ENCODE data around the gene PIWIL4. TPM values are rescaled to one million over a fixed set of nuclear protein-coding genes. Genes with fewer than 3 reads are reported as not detected.

The PIWIL4 gene
- total RNA-seq, 1 experiment from 2014 or later = not detected

DNA sequence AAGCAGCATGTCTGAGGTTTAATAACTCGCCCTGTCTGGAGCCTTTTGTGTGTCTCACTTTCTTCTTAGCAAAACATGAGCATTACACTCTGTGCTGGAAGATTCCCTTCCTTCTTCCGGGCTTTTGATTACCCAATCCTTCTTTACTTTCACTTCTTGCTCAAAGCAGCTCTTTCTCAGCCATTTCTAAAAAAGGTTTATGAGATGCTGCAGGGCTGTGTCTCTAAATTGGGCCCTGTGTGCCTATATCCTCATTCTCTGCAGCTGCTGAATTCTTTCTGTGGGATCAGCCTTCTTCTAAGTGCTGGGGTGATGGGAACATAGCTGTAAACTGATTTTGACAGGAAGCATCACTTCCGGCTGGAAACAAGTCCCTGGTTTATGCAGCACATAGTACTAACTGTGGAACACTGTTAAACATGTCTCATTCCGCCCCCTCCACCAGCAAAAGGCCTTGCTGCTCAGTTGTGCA lies 71.8 kb downstream of the PIWIL4 start:
- no peak overlapping the region for H3K27ac Mint-ChIP-seq
- H3K4me3 Mint-ChIP-seq = no peak overlapping the region
- no peak overlapping the region for H3K27ac ChIP-seq (ENCODE audit: insufficient read length, low read depth, low read length)

More for the DNA sequence above, 71.8 kb downstream of the PIWIL4 start:
- no peak for DNase-seq
- H3K9me3 ChIP-seq (ENCODE audit: control insufficient read depth, low read depth, low read length) = no peaks in the 10 kb centered on the region
- H2BK120ac ChIP-seq (ENCODE audit: low read depth, low read length, poor library complexity, severe bottlenecking) = no peak overlapping the region
- H3K14ac ChIP-seq (ENCODE audit: insufficient read depth, low read length) = no peak overlapping the region
- no peak overlapping the region for H2BK12ac ChIP-seq (ENCODE audit: insufficient read length, low read depth, low read length)
- H2AFZ ChIP-seq (ENCODE audit: low read length) = no peak overlapping the region
- H3K79me1 ChIP-seq (ENCODE audit: insufficient read depth, low read depth, low read length, poor library complexity, severe bottlenecking) = no peaks in the 10 kb centered on the region
- WGBS (ENCODE audit: extremely low coverage, insufficient read length, low lambda C conversion rate) = no CpG with 5 or more reads among the region's 4 CpGs
- H3K23ac ChIP-seq (ENCODE audit: insufficient read length, low read depth, low read length) = no peak overlapping the region
- peaks cover 9% of the 10 kb centered on the region; the same call in 1 of the 2 replicates for H3K4me1 ChIP-seq (ENCODE audit: insufficient read depth, low read length)
- no peaks in the 10 kb centered on the region for H3K9me3 Mint-ChIP-seq
- no peaks in the 10 kb centered on the region for H4K20me1 ChIP-seq (ENCODE audit: control insufficient read depth, insufficient read depth, insufficient read length)
- TF ChIP-seq, protein P1, sequence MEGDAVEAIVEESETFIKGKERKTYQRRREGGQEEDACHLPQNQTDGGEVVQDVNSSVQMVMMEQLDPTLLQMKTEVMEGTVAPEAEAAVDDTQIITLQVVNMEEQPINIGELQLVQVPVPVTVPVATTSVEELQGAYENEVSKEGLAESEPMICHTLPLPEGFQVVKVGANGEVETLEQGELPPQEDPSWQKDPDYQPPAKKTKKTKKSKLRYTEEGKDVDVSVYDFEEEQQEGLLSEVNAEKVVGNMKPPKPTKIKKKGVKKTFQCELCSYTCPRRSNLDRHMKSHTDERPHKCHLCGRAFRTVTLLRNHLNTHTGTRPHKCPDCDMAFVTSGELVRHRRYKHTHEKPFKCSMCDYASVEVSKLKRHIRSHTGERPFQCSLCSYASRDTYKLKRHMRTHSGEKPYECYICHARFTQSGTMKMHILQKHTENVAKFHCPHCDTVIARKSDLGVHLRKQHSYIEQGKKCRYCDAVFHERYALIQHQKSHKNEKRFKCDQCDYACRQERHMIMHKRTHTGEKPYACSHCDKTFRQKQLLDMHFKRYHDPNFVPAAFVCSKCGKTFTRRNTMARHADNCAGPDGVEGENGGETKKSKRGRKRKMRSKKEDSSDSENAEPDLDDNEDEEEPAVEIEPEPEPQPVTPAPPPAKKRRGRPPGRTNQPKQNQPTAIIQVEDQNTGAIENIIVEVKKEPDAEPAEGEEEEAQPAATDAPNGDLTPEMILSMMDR (conservative IDR thresholded peaks at IDR 0.05) = no peak
- H4K8ac ChIP-seq (replicated peaks; ENCODE audit: insufficient read length, low read depth, low read length) = no peak overlapping the region
- H3K36me3 Mint-ChIP-seq (ENCODE audit: insufficient read depth in 1 of 3, low read depth in 3 of 3) = no peaks in the 10 kb centered on the region; a peak in 2 of 7 replicates
- H3K27me3 Mint-ChIP-seq (ENCODE audit: low read depth) = peaks cover 2% of the 10 kb centered on the region; the same call in 1 of the 2 replicates
- no peak overlapping the region for H3K56ac ChIP-seq (ENCODE audit: insufficient read length, low read depth, low read length)
- H3K79me2 ChIP-seq (ENCODE audit: insufficient read depth, low read length) = no peaks in the 10 kb centered on the region; the same call in 1 of the 2 replicates
- H3K27me3 ChIP-seq (ENCODE audit: insufficient read depth, low read length) = no peaks in the 10 kb centered on the region
- H2BK20ac ChIP-seq (ENCODE audit: low read depth, low read length, poor library complexity, severe bottlenecking) = no peak overlapping the region
- H3K4me2 ChIP-seq (ENCODE audit: insufficient read depth, insufficient read length, low read length) = no peak overlapping the region
- H3K4me1 Mint-ChIP-seq = peaks cover 23 to 38% of the 10 kb centered on the region in 2 experiments
- H3K18ac ChIP-seq (ENCODE audit: insufficient read length, low read depth, low read length) = no peak overlapping the region
- no peak overlapping the region for H3K9ac ChIP-seq (ENCODE audit: extremely low read depth, insufficient read length, low read length)
- H3K23me2 ChIP-seq (ENCODE audit: insufficient read length, low read depth, low read length, poor library complexity, severe bottlenecking) = no peaks in the 10 kb centered on the region
- H4K5ac ChIP-seq (ENCODE audit: insufficient read length, low read depth, low read length) = no peak overlapping the region
- H4K91ac ChIP-seq (ENCODE audit: insufficient read length, low read depth, low read length) = no peak overlapping the region
- no peak overlapping the region for H2BK15ac ChIP-seq (ENCODE audit: low read depth, low read length)
- no peak overlapping the region for H3K4ac ChIP-seq (ENCODE audit: low read depth, low read length)
- H3T11ph ChIP-seq (ENCODE audit: low read length) = no peak overlapping the region
- H2BK5ac ChIP-seq (ENCODE audit: insufficient read length, low read length) = no peak overlapping the region
- no peak overlapping the region for H2AK5ac ChIP-seq (ENCODE audit: insufficient read length, low read length)
